Head of caudate nucleus (tissue), 42 donors: ENCODE measurements around the gene PRAMEF25.
"Not testable (repeated sequence)": the region's sequence is repeated elsewhere in the genome, so short reads cannot be mapped to it uniquely, and the experiment has no call there.

Experiments used
- DNase-seq, 42 donors: peaks; one replicate each; pipeline versions ENCODE4 v3.0.0 to v3.0.0-alpha.2; 2020 to 2021; ENCODE audit warnings: mixed read lengths in 7 of 42
- intact Hi-C: fragments of 100-400 bp; cut with DNase I; formaldehyde crosslinking; loops from one replicate; pipeline ENCODE4 v1.15.0; 2022

PRAMEF25 gene

DNA sequence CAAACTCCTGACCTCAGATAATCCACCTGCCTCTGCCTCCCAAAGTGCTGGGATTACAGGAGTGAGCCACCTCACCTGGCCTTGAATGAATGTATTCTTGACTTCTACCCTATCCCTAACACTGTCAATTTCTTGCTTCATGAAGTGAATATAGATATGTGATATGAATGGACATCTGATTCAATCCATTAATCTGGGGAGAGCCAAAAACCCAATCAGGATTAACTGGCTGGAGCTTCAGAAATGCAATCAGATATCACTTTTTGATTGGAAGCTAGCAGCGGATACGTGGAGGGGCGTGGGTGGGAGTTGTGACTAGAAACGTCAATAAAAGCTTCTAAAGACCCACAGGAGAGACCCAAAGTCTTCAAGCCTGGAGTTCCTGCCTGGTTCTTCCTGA is at the start of gene PRAMEF25:
PRAMEF25 (plus strand) TSS at position 301 of the 400 bp plus-strand sequence. CDS start 2,920 bp downstream, outside the sequence.
- DNase-seq, intact Hi-C loops: not testable (repeated sequence)

- intact Hi-C loops, DNase-seq: not testable (repeated sequence)
Measured at GRCh38 chr1:13056475-13056874, 14.1 kb upstream of the PRAMEF25 start, which contains the start of gene PRAMEF27. PRAMEF27 (minus strand) TSS chr1:13056575; CDS start chr1:13053659, 2,916 bp downstream.

DNA sequence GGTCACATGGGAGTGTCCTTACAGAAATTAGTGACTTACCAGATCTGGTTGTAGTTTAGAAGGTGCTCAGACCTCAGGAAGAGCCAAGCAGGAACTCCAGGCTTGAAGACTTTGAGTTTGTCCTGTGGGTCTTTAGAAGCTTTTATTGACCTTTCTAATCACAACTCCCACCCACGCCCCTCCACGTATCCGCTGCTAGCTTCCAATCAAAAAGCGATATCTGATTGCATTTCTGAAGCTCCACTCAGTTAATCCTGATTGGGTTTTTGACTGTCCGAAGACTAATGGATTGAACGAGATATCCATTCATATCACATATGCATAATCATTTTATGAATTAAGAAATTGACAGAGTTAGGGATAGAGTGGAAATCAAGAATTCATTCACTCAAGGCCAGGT is 46.2 kb downstream of the PRAMEF25 start, which contains the start of gene HNRNPCL2:
HNRNPCL2 (minus strand) TSS at position 101 of the 400 bp plus-strand sequence. CDS start 454 bp downstream, outside the sequence.
- intact Hi-C loops, DNase-seq: not testable (repeated sequence)
